Stimulated activated CD4-positive, alpha-beta T cell treated with anti-CD3 and anti-CD28 coated beads, Interleukin-2, amount 100 ng/mL, for 4 hours (primary cell): ENCODE measurements around the gene TRUB1.
"Not testable (repeated sequence)": the region's sequence is repeated elsewhere in the genome, so short reads cannot be mapped to it uniquely, and the experiment has no call there.

Experiments used
- DNase-seq: peaks from one replicate; pipeline ENCODE4 v3.0.0-alpha.2; 2020; ENCODE audit warnings: low read depth

TRUB1 gene

DNA sequence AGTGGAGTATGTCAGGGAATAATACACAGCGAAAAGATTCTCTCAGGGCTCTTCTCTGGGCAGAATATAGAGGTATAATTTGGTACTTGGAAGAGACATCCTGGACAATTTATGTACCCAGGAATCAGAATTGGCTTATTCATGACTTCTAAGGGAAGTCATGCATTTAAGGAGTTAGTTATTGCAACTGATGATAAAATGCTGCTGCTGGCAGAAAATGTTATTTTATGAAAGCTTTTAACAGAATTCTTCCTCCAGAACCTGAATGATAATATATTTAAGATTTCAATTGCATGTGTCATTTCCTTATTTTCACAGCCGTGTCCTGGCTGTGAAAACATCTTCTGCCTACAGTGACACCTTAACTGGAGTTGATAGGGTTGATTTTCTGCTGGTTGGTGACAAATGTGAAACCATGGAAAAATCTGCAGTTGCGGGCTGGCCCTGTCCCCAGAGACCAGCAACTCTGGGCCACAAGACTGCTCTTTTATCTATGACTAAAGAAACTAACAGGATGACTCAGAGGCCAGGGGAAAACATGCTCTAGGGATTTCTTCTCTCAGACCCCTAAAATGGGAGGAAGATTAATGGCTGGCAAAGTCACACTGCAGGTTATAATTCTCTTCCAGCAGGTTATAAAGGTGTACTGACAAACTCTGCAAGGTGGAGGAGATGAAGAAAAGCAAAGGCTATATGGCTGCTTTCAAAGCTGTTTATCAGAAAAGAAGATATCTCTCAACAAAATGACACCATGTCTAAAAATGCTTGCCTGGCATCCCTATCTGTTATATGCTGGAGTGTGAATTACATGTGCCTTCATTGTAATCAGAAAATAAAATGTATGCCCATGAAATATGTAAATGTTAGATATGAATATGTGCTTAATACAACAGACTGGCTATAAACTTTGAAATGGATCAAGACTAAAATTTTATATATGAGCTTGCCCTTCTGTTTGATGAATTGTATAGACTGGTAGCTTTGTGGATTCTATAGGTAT lies 12.1 kb upstream of the TRUB1 start:
- no peak for DNase-seq

DNA sequence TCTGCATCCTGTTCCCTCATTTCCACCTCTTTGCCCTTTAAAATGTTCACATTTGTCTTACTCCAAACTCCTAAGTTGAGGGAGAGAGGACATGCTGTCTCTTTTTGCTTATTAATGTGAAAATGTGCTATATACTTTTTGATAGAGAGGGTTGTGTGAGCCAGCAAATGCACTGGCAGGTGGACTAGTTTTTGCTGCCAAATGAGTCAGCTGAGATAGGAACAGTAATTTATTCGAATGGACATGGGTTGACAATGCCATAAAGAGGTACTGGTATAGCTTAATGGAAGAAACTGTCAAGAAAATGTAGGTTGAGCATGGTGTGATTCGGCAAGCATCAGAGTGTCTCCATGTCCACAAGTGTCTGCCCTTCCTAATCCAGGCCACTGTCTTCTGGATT lies 9.2 kb upstream of the TRUB1 start:
- DNase-seq = no peak

DNA sequence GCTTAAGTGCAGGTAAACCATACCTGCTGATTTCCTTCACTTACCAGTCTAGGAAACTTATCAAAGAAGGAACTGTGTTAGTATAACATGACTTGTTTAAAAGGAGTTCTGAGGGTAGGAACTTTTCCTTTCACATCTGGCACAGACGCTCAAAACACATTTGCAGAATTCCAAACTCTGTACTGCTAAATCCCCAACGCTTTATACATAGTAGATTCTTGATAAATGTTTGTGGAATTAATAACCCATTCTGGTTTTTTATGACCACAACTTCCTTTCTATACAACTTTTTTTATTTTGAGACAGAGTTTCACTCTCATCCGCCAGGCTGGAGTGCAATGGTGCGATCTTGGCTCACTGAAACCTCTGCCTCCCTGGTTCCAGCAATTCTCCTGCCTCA lies 7.7 kb upstream of the TRUB1 start:
- no peak for DNase-seq

- no peak for DNase-seq
Observed at GRCh38 chr10:114931072-114931679, 6.8 kb upstream of the TRUB1 start.

DNA sequence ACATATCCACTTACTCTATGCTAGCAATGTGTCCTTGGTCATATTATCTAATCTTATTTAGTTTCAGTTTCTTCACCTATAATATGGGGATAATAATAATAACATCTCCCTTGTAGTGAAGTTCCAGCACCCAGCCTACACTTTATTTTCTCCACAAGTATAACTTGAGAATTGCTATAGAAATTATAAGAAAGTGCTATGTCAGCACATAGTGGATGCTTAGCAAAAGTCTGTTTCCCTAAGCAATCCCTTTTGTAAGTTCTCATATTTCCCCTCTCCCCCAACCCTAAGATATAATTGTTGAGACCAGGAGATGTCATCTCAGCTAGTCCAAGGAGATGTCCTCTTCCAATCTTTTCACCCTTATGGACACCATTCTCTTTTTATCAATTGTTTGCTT lies 5.8 kb upstream of the TRUB1 start:
- no peak for DNase-seq

DNA sequence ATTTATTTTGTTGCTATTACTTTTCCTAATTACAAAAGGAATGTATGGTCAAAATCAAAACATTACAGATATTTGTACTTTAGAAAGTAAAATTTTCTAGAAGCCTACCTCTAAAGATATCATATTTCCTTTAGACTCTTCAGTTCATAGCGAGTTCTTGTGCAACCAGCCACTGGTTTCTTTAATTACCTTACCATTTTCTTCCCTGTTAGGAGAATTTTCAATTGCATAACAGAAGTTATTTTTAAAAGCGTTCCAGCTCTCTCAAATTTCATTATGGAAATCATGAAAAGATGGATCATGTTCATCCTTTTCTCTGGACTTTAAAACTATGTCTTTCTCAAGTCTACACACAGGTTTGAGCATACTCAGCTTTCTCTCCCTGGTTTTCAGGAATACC lies 5.0 kb upstream of the TRUB1 start:
- no peak for DNase-seq

- no peak for DNase-seq
Observed at GRCh38 chr10:114933588-114933987, 4.4 kb upstream of the TRUB1 start.

- DNase-seq = not testable (repeated sequence)
Observed at GRCh38 chr10:114933995-114934394, 4.0 kb upstream of the TRUB1 start.

DNA sequence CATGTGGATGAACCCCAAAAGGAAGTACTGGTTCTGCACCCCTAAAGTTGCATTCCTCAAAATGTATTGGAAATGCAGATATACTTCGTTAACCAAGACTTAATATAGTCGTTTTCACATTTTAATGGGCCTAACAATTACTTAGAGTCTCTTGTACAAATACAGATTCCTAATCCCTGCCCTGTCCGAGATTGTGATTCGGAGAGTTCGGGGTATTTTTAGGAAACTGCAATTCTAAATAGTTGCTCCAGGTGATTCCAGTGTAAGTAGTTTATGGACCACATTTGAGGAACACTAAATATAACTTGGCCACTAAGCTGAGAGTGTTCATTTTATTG lies 830 bp downstream of the TRUB1 start:
- DNase-seq = no peak

DNA sequence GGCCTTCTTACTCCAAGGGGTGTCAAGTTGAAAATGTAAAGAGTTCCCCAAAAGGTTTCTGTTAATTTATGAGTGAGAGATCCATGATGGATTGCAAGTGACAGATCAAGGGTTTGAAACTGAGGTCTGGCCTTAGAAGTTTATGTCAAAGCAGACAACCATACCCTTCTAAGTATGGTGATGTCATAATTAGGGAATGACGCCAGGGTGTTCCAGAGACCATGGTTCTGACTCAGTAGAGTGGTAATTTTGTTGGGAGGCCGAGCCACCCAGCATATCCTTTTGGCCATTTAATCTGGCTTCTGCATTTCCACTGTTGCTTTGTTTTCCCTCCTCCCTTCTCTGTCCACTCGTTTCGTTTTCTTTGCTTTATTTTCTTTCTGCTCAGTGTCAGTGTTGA lies 2.7 kb downstream of the TRUB1 start:
- DNase-seq = no peak

DNA sequence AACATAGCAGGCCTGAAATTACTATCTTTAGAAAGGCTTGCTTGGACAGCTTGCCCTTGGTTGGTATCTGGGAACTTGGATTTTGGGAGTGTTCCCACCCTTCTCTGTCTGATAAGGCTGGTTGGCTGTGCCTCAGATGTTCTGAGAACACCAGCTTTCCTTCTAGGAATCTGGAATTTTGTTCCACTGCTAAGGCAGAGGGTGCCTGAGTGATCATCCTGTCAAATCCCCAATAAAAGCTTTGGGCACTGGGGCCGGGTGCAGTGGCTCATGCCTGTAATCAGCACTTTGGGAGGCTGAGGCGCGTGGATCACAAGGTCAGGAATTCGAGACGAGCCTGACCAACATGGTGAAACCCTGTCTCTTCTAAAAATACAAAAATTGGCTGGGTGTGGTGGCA lies 5.0 kb downstream of the TRUB1 start:
- DNase-seq = no peak

GRCh38 chr10:114953047-114953446 lies 15.1 kb downstream of the TRUB1 start:
- DNase-seq = no peak

DNA sequence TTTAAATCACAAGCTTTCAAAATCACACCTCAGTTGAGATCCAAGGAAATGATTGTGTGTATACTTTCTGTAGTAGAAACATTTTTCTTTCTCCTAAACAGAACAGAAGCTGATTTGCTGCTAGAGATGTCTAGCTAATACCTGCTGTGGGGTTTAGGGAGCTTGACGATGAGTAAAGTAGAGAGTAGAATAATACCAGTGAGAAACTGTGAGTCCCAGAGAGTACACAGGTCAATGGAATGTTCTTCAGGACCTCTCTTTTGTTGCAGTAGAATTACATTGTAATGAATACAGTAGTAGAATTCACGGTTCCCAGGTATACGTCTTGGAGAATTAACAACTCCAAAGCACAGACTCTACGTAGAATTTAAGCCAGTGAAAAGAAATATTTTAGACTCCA lies 18.0 kb downstream of the TRUB1 start:
- no peak for DNase-seq

GRCh38 chr10:114956466-114956865 lies 18.5 kb downstream of the TRUB1 start:
- DNase-seq = no peak

DNA sequence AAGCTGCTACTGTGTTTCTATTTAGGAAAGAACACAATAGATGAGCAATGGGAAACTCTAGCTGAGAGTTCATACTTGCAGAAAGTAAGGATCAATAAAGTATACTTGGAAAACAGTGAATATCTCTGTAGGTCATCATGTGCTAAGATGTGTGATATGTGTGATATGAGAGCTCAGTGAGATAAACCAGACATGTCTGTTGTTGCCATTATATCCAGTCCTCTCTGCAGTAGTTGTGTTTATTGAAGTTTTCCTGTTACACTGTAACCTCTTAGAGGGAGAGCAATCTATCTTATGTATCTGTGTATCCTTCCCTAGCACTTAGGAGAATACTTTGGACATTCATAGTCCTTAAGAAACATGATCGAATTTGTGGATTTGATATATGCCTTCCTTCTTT lies 19.1 kb downstream of the TRUB1 start:
- DNase-seq = no peak

DNA sequence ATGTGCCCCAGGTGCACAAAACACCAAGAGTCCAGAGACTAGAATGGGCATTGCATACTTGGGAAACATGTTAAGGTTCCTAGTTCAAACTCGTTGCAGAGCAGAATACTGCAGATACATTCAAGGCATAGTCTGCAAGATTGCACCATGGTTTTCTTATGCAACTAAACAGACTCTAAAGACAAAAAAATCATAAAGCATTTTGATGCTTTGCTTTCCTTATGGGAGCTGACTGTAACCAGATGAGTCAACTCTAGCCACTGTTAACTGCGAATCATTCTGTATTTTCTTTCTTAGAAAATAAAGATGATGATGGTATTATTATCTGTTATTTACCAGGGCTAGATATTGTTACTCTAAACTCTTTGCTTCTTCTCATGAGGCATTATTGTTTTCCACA lies 19.7 kb downstream of the TRUB1 start:
- DNase-seq = no peak

GRCh38 chr10:114962441-114962840 lies 24.4 kb downstream of the TRUB1 start:
- DNase-seq = no peak

DNA sequence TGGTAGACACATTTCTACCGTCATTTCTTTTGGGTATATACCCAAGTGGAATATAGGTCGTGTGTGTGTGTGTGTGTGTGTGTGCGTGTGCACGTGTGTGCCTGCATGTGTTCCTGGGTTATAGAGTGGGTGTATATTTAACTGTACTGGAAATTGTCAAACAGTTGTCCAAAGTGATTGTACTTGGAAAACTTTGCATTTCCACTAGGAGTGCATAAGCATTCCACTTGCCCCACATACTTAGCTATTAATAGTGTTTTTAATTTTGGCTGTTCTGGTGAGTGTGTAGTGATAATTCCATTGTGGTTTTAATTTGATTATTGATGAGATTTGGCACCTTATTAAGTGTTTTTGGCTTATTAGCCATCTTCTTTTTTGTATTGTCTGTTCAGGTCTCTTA lies 25.9 kb downstream of the TRUB1 start:
- DNase-seq = no peak

- no peak for DNase-seq
Observed at GRCh38 chr10:114967071-114967470, 29.1 kb downstream of the TRUB1 start.

- DNase-seq = no peak
Observed at GRCh38 chr10:114970515-114970914, 32.5 kb downstream of the TRUB1 start.

- no peak for DNase-seq
Observed at GRCh38 chr10:114973306-114973705, 35.3 kb downstream of the TRUB1 start.

- no peak for DNase-seq
Observed at GRCh38 chr10:114973997-114974396, 36.0 kb downstream of the TRUB1 start.

GRCh38 chr10:114974625-114975024 lies 36.6 kb downstream of the TRUB1 start:
- no peak for DNase-seq

- DNase-seq = no peak
Observed at GRCh38 chr10:114975091-114975490, 37.1 kb downstream of the TRUB1 start.
